WI38 (cell line): Measurements from ENCODE around the gene CR1.
"Not testable (repeated sequence)": the region's sequence is repeated elsewhere in the genome, so short reads cannot be mapped to it uniquely, and the experiment has no call there.

Experiments
- H3K4me3 ChIP-seq: 2 replicates; pipeline ENCODE4 v1.5.1; 2011; ENCODE audit warnings: low read depth, mild to moderate bottlenecking, control low read depth, low read length
- CTCF ChIP-seq: IDR thresholded peaks from 2 replicates; pipeline ENCODE4 v1.5.1; 2012; ENCODE audit warnings: low read depth, mild to moderate bottlenecking, control low read depth, low read length

CR1 gene

GRCh38 chr1:207519505-207520399, 23.8 kb downstream of the CR1 start:
- H3K4me3 ChIP-seq, result no peak overlapping the region
- TF ChIP-seq CTCF, result no peak

- H3K4me3 ChIP-seq, result not testable (repeated sequence)
These were observed 24.7 kb downstream of the CR1 start for GRCh38 chr1:207520400-207521345.

- H3K4me3 ChIP-seq, result not testable (repeated sequence)
These were observed 29.3 kb downstream of the CR1 start for GRCh38 chr1:207525239-207525638.

- not testable (repeated sequence) for H3K4me3 ChIP-seq
These were observed 32.4 kb downstream of the CR1 start for GRCh38 chr1:207528401-207528800.

- H3K4me3 ChIP-seq, result not testable (repeated sequence)
These were observed 40.3 kb downstream of the CR1 start for GRCh38 chr1:207536263-207536662.

GRCh38 chr1:207546677-207547357, 50.9 kb downstream of the CR1 start:
- H3K4me3 ChIP-seq, result not testable (repeated sequence)

- H3K4me3 ChIP-seq, result not testable (repeated sequence)
These were observed 58.9 kb downstream of the CR1 start for GRCh38 chr1:207554823-207555222.

GRCh38 chr1:207565546-207566468, 69.8 kb downstream of the CR1 start:
- no peak overlapping the region for H3K4me3 ChIP-seq
- 0 out of 2 replicates have a peak, but pooled peaks have one; percentile 10 for TF ChIP-seq CTCF

GRCh38 chr1:207571926-207572325, 76.0 kb downstream of the CR1 start:
- not testable (repeated sequence) for H3K4me3 ChIP-seq

- not testable (repeated sequence) for H3K4me3 ChIP-seq
These were observed 77.1 kb downstream of the CR1 start for GRCh38 chr1:207573074-207573473.

- H3K4me3 ChIP-seq, result not testable (repeated sequence)
These were observed 79.4 kb downstream of the CR1 start for GRCh38 chr1:207575381-207575780.
